K562 (cell line): ENCODE results near the gene MGAT5. TPM values are rescaled to one million over a fixed set of nuclear protein-coding genes. Genes with fewer than 3 reads are reported as not detected.

Experiments used
- ATAC-seq: fragments of 200-7000 bp; cut with Tn5 transposase; 3 replicates; pipeline ENCODE4 v1.9.1; 2020; ENCODE audit warnings: moderate library complexity
- BruUV-seq: library from RNA; stranded (reverse); fragments of 400-500 nt; replicated peaks from 2 replicates; lab custom pipeline; 2021; lab: Mats Ljungman, UMichigan
- CTCF ChIA-PET: fragments of 300-600 bp; formaldehyde crosslinking; extraction: SDS; loops from one replicate; lab custom pipeline; 2021; ENCODE audit warnings: low intra/inter-chr PET ratio; lab: Yijun Ruan, JAX
- POLR2A ChIA-PET: fragments of 300-600, 350-650 bp; sonication (Branson Sonifier 250); formaldehyde crosslinking; extraction: SDS; loops from one replicate; lab custom pipeline; 2021; ENCODE audit warnings: antibody characterized with exemption, inconsistent platforms; lab: Yijun Ruan, JAX
- DNase-seq, 4 experiments: peaks; one replicate each; pipeline versions ENCODE4 v3.0.0 to v3.0.0-alpha.2; 2011 to 2018; ENCODE audit warnings: low spot score in 3 of 4, mixed read lengths in 3 of 4; ENCODE audit errors: extremely low read depth in 1 of 4
- FAIRE-seq: peaks from 2 replicates; lab custom pipeline; 2011; peaks lifted over from hg19 to GRCh38; lab: Jason Lieb, UNC
- H2AFZ ChIP-seq: 2 replicates; pipeline ENCODE4 v1.6.0; 2011; ENCODE audit warnings: low read depth, low read length, control low read depth, inconsistent platforms
- H3K27ac ChIP-seq: fragments of 200-600 bp; 3 replicates; pipeline ENCODE4 v1.8.0; 2011; ENCODE audit warnings: low read depth, mild to moderate bottlenecking, control low read depth, inconsistent platforms, low read length, moderate library complexity, mixed read lengths; ENCODE audit errors: extremely low read depth
- H3K27me3 ChIP-seq, 2 experiments: fragments of 300-600 bp in 1 of 2; 2 replicates in 1 of 2; 3 replicates in 1 of 2; pipeline versions ENCODE4 v1.6.0 to v1.8.0; 2011; ENCODE audit warnings: inconsistent platforms in 2 of 2, low read length in 2 of 2, mild to moderate bottlenecking in 1 of 2, mixed read lengths in 1 of 2, moderate library complexity in 1 of 2; ENCODE audit not compliant: control insufficient read depth in 2 of 2, insufficient read depth in 2 of 2
- H3K36me3 ChIP-seq: fragments of 300-600 bp; 3 replicates; pipeline ENCODE4 v1.8.0; 2011; ENCODE audit warnings: mild to moderate bottlenecking, low read length, inconsistent platforms; ENCODE audit not compliant: control insufficient read depth, insufficient read depth
- H3K4me1 ChIP-seq, 2 experiments: fragments of 200-600 bp in 1 of 2; replicated peaks in 1 of 2; 2 replicates in 1 of 2; 3 replicates in 1 of 2; pipeline versions ENCODE4 v1.5.1 to v1.8.0; 2011; ENCODE audit warnings: inconsistent platforms in 2 of 2, low read length in 2 of 2, mild to moderate bottlenecking in 1 of 2, mixed read lengths in 1 of 2, moderate library complexity in 1 of 2; ENCODE audit not compliant: control insufficient read depth in 2 of 2, insufficient read depth in 2 of 2
- H3K4me2 ChIP-seq: 2 replicates; pipeline ENCODE4 v1.6.1; 2011; ENCODE audit warnings: low read length, control low read depth, inconsistent platforms, mixed read lengths; ENCODE audit not compliant: insufficient read depth
- H3K4me3 ChIP-seq: fragments of 200-600 bp; sonication (generic), shearing (Covaris generic); 2 replicates; pipeline ENCODE4 v1.5.1; 2016; ENCODE audit warnings: control low read depth, inconsistent platforms
- H3K79me2 ChIP-seq: fragments of 200-600 bp; 3 replicates; pipeline ENCODE4 v1.8.0; 2011; ENCODE audit warnings: low read length, inconsistent platforms; ENCODE audit not compliant: control insufficient read depth, insufficient read depth
- H3K9ac ChIP-seq, 2 experiments: 2 replicates each; pipeline versions ENCODE4 v1.6.0 to v1.6.1; 2011; ENCODE audit warnings: low read depth in 2 of 2, low read length in 2 of 2, control low read depth in 1 of 2, inconsistent platforms in 1 of 2, mild to moderate bottlenecking in 1 of 2, mixed read lengths in 1 of 2; ENCODE audit not compliant: insufficient read depth in 1 of 2
- H3K9me1 ChIP-seq: one replicate; pipeline ENCODE4 v1.6.0; 2011; ENCODE audit warnings: inconsistent platforms, mild to moderate bottlenecking, low read length, moderate library complexity; ENCODE audit not compliant: control insufficient read depth, insufficient read depth
- H3K9me3 ChIP-seq: replicated peaks from 2 replicates; pipeline ENCODE4 v1.5.1; 2011; ENCODE audit warnings: low read depth, low read length, inconsistent platforms; ENCODE audit not compliant: control insufficient read depth, insufficient read depth
- H4K20me1 ChIP-seq: replicated peaks from 2 replicates; pipeline ENCODE4 v1.6.1; 2011; ENCODE audit warnings: low read length, inconsistent platforms, mixed read lengths; ENCODE audit not compliant: control insufficient read depth, insufficient read depth
- CBX2 ChIP-seq: fragments of 200-600 bp; sonication (generic); IDR thresholded peaks from one replicate; pipeline ENCODE4 v1.6.1; 2012; ENCODE audit warnings: mild to moderate bottlenecking, low read length, inconsistent platforms; ENCODE audit not compliant: insufficient read depth, poor library complexity, severe bottlenecking
- CTCFL ChIP-seq: IDR thresholded peaks from 2 replicates; pipeline ENCODE4 v1.6.1; 2011; ENCODE audit warnings: borderline replicate concordance, low read depth, mild to moderate bottlenecking, moderate library complexity, low read length; ENCODE audit not compliant: insufficient read depth, poor library complexity, severe bottlenecking
- ESRRB ChIP-seq: fragments of 250-450 bp; sonication (Bioruptor Pico); IDR thresholded peaks from 2 replicates; pipeline ENCODE4 v1.5.0; 2020; ENCODE audit warnings: mild to moderate bottlenecking, moderate library complexity, borderline replicate concordance
- HES1 ChIP-seq: fragments of 450-650 bp; IDR thresholded peaks from 2 replicates; pipeline ENCODE4 v1.6.1; 2016; ENCODE audit warnings: low read depth, mild to moderate bottlenecking, moderate library complexity
- HMGN3 ChIP-seq: IDR thresholded peaks from 2 replicates; pipeline ENCODE4 v1.6.1; 2011; ENCODE audit warnings: borderline replicate concordance, low read depth, mild to moderate bottlenecking, mixed read lengths, low read length; ENCODE audit not compliant: insufficient read length; ENCODE audit errors: extremely low read depth
- IRF1 ChIP-seq: sonication (generic); formaldehyde crosslinking; IDR thresholded peaks from 2 replicates; pipeline ENCODE4 v1.8.0; 2022; ENCODE audit warnings: missing genetic modification reagents, mild to moderate bottlenecking, borderline replicate concordance
- POLR2AphosphoS5 ChIP-seq: IDR thresholded peaks from 2 replicates; pipeline ENCODE4 v1.6.1; 2011; ENCODE audit warnings: mild to moderate bottlenecking, low read depth, low read length, moderate library complexity; ENCODE audit not compliant: control insufficient read depth, insufficient read depth
- RBM15 ChIP-seq: fragments of 200-400 bp; formaldehyde crosslinking; IDR thresholded peaks from 2 replicates; pipeline ENCODE4 v1.6.1; 2018; ENCODE audit warnings: mild to moderate bottlenecking, low read length, moderate library complexity; ENCODE audit not compliant: insufficient read depth
- SMARCA4 ChIP-seq: fragments of 450-650 bp; IDR thresholded peaks from 2 replicates; pipeline ENCODE4 v1.6.1; 2016
- ZNF133 ChIP-seq: fragments of 250-450 bp; sonication (Bioruptor Pico); IDR thresholded peaks from 2 replicates; pipeline ENCODE4 v1.4.0; 2020; ENCODE audit warnings: mild to moderate bottlenecking
- ZNF24 ChIP-seq: fragments of 450-650 bp; IDR thresholded peaks from 2 replicates; pipeline ENCODE4 v1.6.1; 2016
- WGBS: fragments of 100-300 bp; shearing (Covaris generic); methylation state at CpG from one replicate; pipeline ENCODE4 v1.1.6; 2016; ENCODE audit warnings: low coverage, mixed read lengths; ENCODE audit not compliant: insufficient coverage; ENCODE audit errors: missing lambda C conversion rate; 5-methylcytosine and 5-hydroxymethylcytosine counted together
- in situ Hi-C: fragments of 300-500 bp; cut with MboI; formaldehyde crosslinking; loops from 4 replicates; pipeline ENCODE4 v1.15.0; 2018; ENCODE audit warnings: inconsistent platforms, mixed read lengths
- intact Hi-C: fragments of 100-400 bp; cut with micrococcal nuclease; formaldehyde crosslinking; loops from 2 replicates; pipeline ENCODE4 v1.14.2; 2022
- polyA plus RNA-seq, 8 experiments: library from polyadenylated mRNA; depleted of rRNA in 4 of 8; stranded (reverse) in 5 of 8; unstranded in 3 of 8; fragments of >200 nt; fragmentation: Nextera tagmentation in 2 of 8; fragmentation: Illumina TruSeq in 1 of 8; extraction: Ambion mirVana in 2 of 8; extraction: Trizol in 1 of 8; gene quantifications; 2 replicates each; pipeline versions ENCODE4 v1.2.1 to v1.2.3, GENCODE V29; 2011 to 2014; ENCODE audit warnings: inconsistent platforms in 1 of 8, missing spikeins in 1 of 8
- total RNA-seq, 7 experiments: library from RNA; depleted of rRNA in 6 of 7; stranded (reverse); fragments of >200 nt in 6 of 7; fragmentation: Illumina TruSeq in 2 of 7; extraction: Trizol in 2 of 7; gene quantifications; 2 replicates each; pipeline versions ENCODE4 v1.2.1 to v1.2.3, GENCODE V29; 2011 to 2021; ENCODE audit warnings: low replicate concordance in 1 of 7

The MGAT5 gene
- total and polyA plus RNA-seq, 9 of the 15 experiments (the other 6 are each of a cell fraction or from before 2014, with no cell fraction given), result 1.6 to 18.6 (median 11.1) TPM

GRCh38 chr2:134231965-134232340 is 21.9 kb upstream of the MGAT5 start:
- no peak overlapping the region for H3K4me2 ChIP-seq
- TF ChIP-seq SMARCA4 (no peak), CBX2 (no peak), HMGN3 (no peak), ESRRB (CRISPR knock-in tag) (no peak)
- no peaks in the 10 kb centered on the region for H3K79me2 ChIP-seq
- no peak for ATAC-seq
- H2AFZ ChIP-seq, result no peak overlapping the region
- H3K4me1 ChIP-seq, result peaks cover 0 to 8% of the 10 kb centered on the region in 2 experiments; a peak in 1 of 5 replicates
- intact Hi-C loops (no loop called here), in situ Hi-C loops (no loop called here)
- ChIA-PET CTCF (no interaction called here), POLR2A (interaction anchor here (1.0 to 1.1 kb wide), 2 partner anchors 11 to 12 kb away, joined by 3 read pairs; no protein-coding TSS in a partner anchor)
- no peak for DNase-seq
- no peaks in the 10 kb centered on the region for H4K20me1 ChIP-seq
- H3K27ac ChIP-seq, result no peak overlapping the region
- no TSS peak for BruUV-seq
- 29% methylated on average over 2 of the region's 2 CpGs for WGBS
- no peaks in the 10 kb centered on the region for H3K9me1 ChIP-seq
- no peak for FAIRE-seq
- H3K27me3 ChIP-seq, result no peaks in the 10 kb centered on the region
- no peak overlapping the region for H3K4me3 ChIP-seq
- H3K36me3 ChIP-seq, result no peaks in the 10 kb centered on the region
- H3K9ac ChIP-seq, result no peak overlapping the region
- peaks cover 3% of the 10 kb centered on the region for H3K9me3 ChIP-seq

GRCh38 chr2:134232461-134232860 is 21.4 kb upstream of the MGAT5 start:
- no peak for ATAC-seq
- Histone ChIP-seq H3K79me2 (no peaks in the 10 kb centered on the region), H3K4me3 (no peak overlapping the region)
- TF ChIP-seq ZNF24, result no peak
- no peak for TF ChIP-seq CTCFL
- TF ChIP-seq RBM15, result no peak
- no peak for TF ChIP-seq HES1
- TF ChIP-seq ZNF133 (CRISPR knock-in tag), result no peak
- no peak for TF ChIP-seq IRF1
- no peak for TF ChIP-seq POLR2AphosphoS5

More at GRCh38 chr2:134232461-134232860, 21.4 kb upstream of the MGAT5 start:
- no peak overlapping the region for H2AFZ ChIP-seq
- H3K27me3 ChIP-seq, result no peaks in the 10 kb centered on the region
- DNase-seq (no peak), FAIRE-seq (no peak)
- 25% methylated on average over 1 of the region's 1 CpG for WGBS
- in situ Hi-C loops, result no loop called here
- no peaks in the 10 kb centered on the region for H3K36me3 ChIP-seq
- H3K4me2 ChIP-seq, result no peak overlapping the region
- H3K9me3 ChIP-seq, result peaks cover 3% of the 10 kb centered on the region
- H3K4me1 ChIP-seq, result peaks cover 0 to 8% of the 10 kb centered on the region in 2 experiments; a peak in 1 of 5 replicates
- H3K9ac ChIP-seq, result no peak overlapping the region
- POLR2A ChIA-PET, result interaction anchor here (1.0 kb wide), 1 partner anchor 13 kb away, joined by 3 read pairs; no protein-coding TSS in a partner anchor
- no peak overlapping the region for H3K27ac ChIP-seq
- no peaks in the 10 kb centered on the region for H4K20me1 ChIP-seq
- no TSS peak for BruUV-seq
- intact Hi-C loops, result no loop called here
- CTCF ChIA-PET, result no interaction called here
- H3K9me1 ChIP-seq, result no peaks in the 10 kb centered on the region
